ENCODE data around the gene CNOT4.

DNA sequence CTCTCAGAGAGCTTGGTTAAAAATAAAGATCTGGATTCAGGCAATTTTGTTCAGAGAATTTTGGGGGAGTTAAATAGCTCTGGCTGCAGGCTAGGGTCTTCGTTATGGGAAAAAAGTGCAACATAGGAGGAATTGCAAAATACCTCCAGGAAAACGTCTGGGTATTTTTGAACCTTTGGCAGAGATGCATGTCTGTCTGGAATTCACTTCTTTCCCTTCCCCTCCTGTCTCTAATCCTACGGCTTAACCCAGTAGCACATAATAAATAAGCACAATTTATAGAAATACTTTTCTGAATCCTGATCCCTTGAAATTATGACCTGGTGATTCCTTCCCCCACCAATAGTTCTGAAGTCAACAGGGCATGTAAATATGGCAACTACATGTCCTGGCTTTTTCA is 28.5 kb upstream of the CNOT4 start:
- TF ChIP-seq, protein P1, sequence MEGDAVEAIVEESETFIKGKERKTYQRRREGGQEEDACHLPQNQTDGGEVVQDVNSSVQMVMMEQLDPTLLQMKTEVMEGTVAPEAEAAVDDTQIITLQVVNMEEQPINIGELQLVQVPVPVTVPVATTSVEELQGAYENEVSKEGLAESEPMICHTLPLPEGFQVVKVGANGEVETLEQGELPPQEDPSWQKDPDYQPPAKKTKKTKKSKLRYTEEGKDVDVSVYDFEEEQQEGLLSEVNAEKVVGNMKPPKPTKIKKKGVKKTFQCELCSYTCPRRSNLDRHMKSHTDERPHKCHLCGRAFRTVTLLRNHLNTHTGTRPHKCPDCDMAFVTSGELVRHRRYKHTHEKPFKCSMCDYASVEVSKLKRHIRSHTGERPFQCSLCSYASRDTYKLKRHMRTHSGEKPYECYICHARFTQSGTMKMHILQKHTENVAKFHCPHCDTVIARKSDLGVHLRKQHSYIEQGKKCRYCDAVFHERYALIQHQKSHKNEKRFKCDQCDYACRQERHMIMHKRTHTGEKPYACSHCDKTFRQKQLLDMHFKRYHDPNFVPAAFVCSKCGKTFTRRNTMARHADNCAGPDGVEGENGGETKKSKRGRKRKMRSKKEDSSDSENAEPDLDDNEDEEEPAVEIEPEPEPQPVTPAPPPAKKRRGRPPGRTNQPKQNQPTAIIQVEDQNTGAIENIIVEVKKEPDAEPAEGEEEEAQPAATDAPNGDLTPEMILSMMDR (IDR thresholded peaks at IDR 0.05; ENCODE audit: insufficient read depth, low read length), result no peak
- TF ChIP-seq GABPA (IDR thresholded peaks at IDR 0.05; ENCODE audit: low read depth) (no peak), POLR2AphosphoS5 (IDR thresholded peaks at IDR 0.05; ENCODE audit: low read depth) (no peak)
- TF ChIP-seq, protein P2, sequence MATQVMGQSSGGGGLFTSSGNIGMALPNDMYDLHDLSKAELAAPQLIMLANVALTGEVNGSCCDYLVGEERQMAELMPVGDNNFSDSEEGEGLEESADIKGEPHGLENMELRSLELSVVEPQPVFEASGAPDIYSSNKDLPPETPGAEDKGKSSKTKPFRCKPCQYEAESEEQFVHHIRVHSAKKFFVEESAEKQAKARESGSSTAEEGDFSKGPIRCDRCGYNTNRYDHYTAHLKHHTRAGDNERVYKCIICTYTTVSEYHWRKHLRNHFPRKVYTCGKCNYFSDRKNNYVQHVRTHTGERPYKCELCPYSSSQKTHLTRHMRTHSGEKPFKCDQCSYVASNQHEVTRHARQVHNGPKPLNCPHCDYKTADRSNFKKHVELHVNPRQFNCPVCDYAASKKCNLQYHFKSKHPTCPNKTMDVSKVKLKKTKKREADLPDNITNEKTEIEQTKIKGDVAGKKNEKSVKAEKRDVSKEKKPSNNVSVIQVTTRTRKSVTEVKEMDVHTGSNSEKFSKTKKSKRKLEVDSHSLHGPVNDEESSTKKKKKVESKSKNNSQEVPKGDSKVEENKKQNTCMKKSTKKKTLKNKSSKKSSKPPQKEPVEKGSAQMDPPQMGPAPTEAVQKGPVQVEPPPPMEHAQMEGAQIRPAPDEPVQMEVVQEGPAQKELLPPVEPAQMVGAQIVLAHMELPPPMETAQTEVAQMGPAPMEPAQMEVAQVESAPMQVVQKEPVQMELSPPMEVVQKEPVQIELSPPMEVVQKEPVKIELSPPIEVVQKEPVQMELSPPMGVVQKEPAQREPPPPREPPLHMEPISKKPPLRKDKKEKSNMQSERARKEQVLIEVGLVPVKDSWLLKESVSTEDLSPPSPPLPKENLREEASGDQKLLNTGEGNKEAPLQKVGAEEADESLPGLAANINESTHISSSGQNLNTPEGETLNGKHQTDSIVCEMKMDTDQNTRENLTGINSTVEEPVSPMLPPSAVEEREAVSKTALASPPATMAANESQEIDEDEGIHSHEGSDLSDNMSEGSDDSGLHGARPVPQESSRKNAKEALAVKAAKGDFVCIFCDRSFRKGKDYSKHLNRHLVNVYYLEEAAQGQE (IDR thresholded peaks at IDR 0.05; ENCODE audit: insufficient replicate concordance, low read depth), result no peak
